GM10248 (cell line): ENCODE data around the gene CREB3.

ENCODE experiments used
- CTCF ChIA-PET: fragments of 300-600 bp; sonication (Branson Sonifier 250); formaldehyde crosslinking; extraction: SDS; loops from one replicate; lab custom pipeline; 2021; ENCODE audit warnings: antibody characterized with exemption; lab: Yijun Ruan, JAX
- POLR2A ChIA-PET: fragments of 350-650 bp; sonication (Branson Sonifier 250); formaldehyde crosslinking; extraction: SDS; loops from one replicate; lab custom pipeline; 2020; ENCODE audit warnings: antibody characterized with exemption; lab: Yijun Ruan, JAX
- DNase-seq: peaks from one replicate; pipeline ENCODE4 v3.0.0; 2012; ENCODE audit errors: extremely low spot score
- CTCF ChIP-seq: IDR thresholded peaks from 2 replicates; pipeline ENCODE4 v1.5.1; 2012; ENCODE audit warnings: mild to moderate bottlenecking, low read depth; ENCODE audit errors: extremely low read depth, missing control alignments, control extremely low read depth

The CREB3 gene

GRCh38 chr9:35712762-35713400 lies 19.6 kb upstream of the CREB3 start:
- POLR2A ChIA-PET: interaction anchor here (0.6 kb wide), 1 partner anchor 19 kb away, joined by 3 read pairs; no protein-coding TSS in a partner anchor
- DNase-seq: no peak
- no peak for TF ChIP-seq CTCF
- CTCF ChIA-PET: interaction anchor here (0.9 to 19.1 kb wide), 11 partner anchors 9 to 100 kb away, joined by 3 to 224 read pairs (median 7); partner anchors contain the start of genes CREB3 and TLN1

- TF ChIP-seq CTCF: no peak
- ChIA-PET POLR2A (interaction anchor here (0.6 to 2.1 kb wide), 3 partner anchors 17 to 19 kb away, joined by 3 to 7 read pairs (median 4); partner anchors contain the start of genes CREB3 and TLN1), CTCF (interaction anchor here (1.2 to 19.1 kb wide), 6 partner anchors 8 to 48 kb away, joined by 3 to 224 read pairs (median 10); partner anchors contain the start of genes ARHGEF39, CREB3 and TLN1)
- no peak for DNase-seq
These were observed 18.9 kb upstream of the CREB3 start for GRCh38 chr9:35713578-35713977.

GRCh38 chr9:35714123-35714522 lies 18.3 kb upstream of the CREB3 start:
- CTCF ChIA-PET: interaction anchor here (0.9 to 19.1 kb wide), 7 partner anchors 9 to 67 kb away, joined by 3 to 224 read pairs (median 7); partner anchors contain the start of genes ARHGEF39, CREB3 and TLN1

GRCh38 chr9:35714579-35715252 lies 17.8 kb upstream of the CREB3 start:
- no peak for TF ChIP-seq CTCF
- ChIA-PET CTCF (interaction anchor here (0.9 to 19.1 kb wide), 7 partner anchors 9 to 112 kb away, joined by 3 to 224 read pairs (median 5); partner anchors contain the start of genes ARHGEF39, CREB3 and TLN1), POLR2A (interaction anchor here (1.6 to 2.1 kb wide), 2 partner anchors 17 to 18 kb away, joined by 4 to 7 read pairs; partner anchors contain the start of genes CREB3 and TLN1)
- DNase-seq: no peak

More at GRCh38 chr9:35714123-35714522, 18.3 kb upstream of the CREB3 start:
- POLR2A ChIA-PET: interaction anchor here (1.6 to 2.1 kb wide), 2 partner anchors 18 kb away, joined by 4 to 7 read pairs; partner anchors contain the start of genes CREB3 and TLN1
- TF ChIP-seq CTCF: no peak
- DNase-seq: no peak

- no peak for DNase-seq
- no peak for TF ChIP-seq CTCF
- POLR2A ChIA-PET: no interaction called here
- CTCF ChIA-PET: interaction anchor here (1.0 to 19.1 kb wide), 5 partner anchors 11 to 112 kb away, joined by 3 to 224 read pairs (median 5); partner anchors contain the start of genes CREB3 and TLN1
These were observed 16.2 kb upstream of the CREB3 start for GRCh38 chr9:35716230-35716629.
